ENCODE data around the gene EVL.

Gene EVL

DNA sequence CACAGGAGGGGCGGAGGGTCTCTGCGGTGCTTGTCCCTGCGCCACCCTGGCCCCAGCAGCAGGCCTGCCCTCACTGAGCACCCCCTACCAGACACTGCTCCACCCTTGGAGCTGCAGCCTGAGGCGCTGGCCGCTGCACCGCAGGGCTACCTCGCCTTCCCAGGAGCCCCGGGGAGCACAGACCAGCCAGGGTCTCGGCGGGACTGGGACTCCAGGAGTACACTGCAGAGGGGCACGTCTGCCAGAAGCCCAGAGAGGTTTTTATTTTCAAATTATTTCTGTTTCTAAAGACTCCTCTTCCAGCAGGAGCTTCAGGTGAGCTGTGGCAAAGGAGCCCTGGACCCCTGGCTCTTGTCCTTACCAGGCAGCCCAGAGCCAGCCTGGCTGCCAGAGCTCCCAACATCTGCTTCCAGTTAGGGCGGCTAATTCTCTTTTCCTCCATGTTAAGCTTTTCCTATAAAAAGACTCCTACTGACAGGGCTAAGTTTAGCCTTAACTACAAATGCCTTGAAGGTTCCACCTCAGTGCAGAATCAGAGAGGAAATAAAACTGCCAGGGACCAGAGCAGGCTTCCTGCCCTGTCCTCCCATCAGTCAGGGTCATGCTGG is 67.8 kb downstream of the EVL start:
- DNase-seq, result no peak

DNA sequence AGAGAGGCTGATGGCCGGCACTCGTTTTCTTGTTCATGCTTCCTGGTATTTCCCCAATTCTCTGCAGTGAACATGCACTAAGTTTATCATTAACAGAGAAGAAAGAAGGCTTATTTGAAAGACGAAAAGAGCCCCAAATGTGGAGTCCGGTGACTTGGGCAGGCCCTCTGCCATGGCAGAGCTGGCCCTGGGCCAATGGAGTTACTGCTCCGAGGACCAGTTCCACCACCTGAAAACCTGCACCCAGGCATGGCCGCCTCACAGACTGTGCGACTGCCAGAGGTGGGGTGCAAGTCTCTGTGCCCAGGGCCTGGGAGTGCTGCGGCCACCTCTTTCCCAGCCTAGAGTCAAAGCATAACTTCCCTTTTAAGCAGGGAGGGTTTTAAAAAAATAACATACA is 69.4 kb downstream of the EVL start:
- no peak for DNase-seq

DNA sequence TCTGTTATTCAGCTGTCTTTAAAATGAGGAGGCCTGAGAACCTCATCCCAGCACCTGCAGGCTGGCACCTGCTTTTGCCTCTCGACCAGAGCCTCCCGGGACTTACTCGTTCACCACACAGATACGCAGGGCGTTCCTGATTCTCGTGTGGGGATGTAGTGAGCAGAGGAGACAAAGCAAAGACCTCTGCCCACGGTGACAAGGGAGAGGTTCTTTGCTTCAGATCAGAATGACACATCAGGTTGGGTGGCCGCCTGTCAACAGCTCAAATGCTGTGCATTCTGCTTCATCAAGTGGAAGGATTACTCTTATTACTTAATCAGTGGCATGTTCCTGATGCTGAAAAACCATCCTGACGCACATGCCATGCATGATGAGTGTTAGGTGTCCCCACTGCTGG is 69.9 kb downstream of the EVL start:
- DNase-seq, result no peak

DNA sequence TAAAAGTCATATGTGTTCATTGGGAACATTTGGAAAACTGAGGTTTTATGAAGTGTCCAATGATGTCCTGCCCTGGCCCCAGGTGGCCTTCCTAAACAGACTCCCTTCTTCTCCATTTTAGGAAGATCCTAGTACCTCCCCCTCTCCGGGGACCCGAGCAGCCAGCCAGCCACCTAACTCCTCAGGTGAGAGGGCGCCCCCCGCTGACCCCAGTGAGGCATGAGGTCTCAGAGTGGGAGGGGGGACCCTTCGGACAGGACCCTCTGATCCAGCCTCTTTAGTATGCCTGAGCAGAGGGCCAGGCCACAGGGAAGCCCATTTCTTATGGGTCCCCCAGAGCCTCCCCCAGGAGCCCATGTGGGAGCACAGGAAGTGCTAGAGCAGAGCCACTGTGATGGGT is 70.6 kb downstream of the EVL start:
- DNase-seq, result no peak

- DNase-seq, result no peak
These were observed 72.0 kb downstream of the EVL start for GRCh38 chr14:100137173-100137572.

- DNase-seq, result no peak
These were observed 73.0 kb downstream of the EVL start for GRCh38 chr14:100138082-100138787.

- no peak for DNase-seq
These were observed 73.7 kb downstream of the EVL start for GRCh38 chr14:100138955-100139354.

GRCh38 chr14:100140452-100141078 is 75.3 kb downstream of the EVL start:
- DNase-seq, result no peak

- DNase-seq, result no peak
These were observed 75.9 kb downstream of the EVL start for GRCh38 chr14:100141098-100141497.

DNA sequence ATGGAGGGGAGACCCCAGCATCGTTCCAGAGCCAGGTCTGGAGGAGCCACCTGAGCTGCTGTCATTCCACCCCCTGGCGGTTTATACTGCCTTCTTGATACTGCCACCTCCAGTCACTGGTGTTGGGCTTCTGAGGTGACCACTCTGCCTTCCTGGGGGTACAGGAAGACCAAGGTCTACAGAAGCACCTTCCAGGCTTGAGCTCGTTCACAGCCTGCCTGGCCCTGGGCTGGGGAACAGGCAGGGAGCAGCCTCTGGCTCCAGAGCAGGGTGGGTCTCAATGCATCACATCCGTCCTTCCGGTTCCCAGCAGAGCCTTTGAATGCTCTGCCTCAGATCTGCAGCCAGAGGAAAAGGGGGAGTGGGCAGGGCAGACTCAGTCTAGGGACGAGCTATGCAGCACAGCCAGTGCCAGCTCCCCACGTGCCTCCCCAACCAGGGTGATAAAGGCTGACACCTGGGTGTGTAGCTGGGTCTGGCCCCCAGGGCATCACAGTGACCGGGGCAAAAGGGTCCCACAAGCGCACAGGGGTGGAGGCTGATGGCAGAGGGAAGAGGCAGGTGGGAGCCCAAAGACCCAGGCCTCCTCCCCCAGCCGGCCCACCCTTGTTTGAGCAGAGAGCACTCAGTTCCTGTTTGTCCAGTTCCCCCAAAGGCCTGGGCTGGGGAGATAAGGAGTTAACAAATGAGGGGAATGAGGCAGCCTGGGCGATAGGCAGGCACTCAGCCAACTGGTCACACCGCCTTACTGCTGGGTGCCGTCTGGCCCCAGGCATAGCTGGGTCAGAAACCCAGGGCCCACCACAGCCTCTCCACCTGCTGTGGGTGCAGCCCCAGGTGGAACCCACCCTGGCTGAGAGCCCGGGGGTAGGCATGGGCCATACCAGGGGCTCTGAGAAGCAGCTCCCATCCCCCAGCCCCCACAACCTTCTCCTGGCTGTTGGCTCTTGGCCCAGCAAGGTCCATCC is 77.1 kb downstream of the EVL start:
- DNase-seq, result no peak

- no peak for DNase-seq
These were observed 78.3 kb downstream of the EVL start for GRCh38 chr14:100143523-100143922.

DNA sequence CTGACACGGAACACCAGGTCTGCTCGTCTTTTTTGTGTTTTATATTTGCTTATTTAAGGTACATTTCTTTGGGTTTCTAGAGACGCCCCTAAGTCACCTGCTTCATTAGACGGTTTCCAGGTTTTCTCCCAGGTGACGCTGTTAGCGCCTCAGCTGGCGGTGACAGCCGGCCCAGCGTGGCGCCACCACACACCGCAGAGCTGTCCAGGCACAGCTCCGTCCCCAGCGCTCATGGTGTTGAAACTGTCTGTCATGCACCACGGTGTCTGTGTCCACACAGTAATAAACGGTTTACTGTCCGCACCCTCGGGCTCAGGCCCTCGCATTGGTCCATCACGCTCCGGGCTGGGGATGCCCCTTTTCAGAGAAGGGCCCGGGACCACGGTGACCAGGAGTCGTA is 78.7 kb downstream of the EVL start:
- no peak for DNase-seq

- no peak for DNase-seq
These were observed 79.4 kb downstream of the EVL start for GRCh38 chr14:100144645-100144995.

- DNase-seq, result no peak
These were observed 79.9 kb downstream of the EVL start for GRCh38 chr14:100144996-100145646.

DNA sequence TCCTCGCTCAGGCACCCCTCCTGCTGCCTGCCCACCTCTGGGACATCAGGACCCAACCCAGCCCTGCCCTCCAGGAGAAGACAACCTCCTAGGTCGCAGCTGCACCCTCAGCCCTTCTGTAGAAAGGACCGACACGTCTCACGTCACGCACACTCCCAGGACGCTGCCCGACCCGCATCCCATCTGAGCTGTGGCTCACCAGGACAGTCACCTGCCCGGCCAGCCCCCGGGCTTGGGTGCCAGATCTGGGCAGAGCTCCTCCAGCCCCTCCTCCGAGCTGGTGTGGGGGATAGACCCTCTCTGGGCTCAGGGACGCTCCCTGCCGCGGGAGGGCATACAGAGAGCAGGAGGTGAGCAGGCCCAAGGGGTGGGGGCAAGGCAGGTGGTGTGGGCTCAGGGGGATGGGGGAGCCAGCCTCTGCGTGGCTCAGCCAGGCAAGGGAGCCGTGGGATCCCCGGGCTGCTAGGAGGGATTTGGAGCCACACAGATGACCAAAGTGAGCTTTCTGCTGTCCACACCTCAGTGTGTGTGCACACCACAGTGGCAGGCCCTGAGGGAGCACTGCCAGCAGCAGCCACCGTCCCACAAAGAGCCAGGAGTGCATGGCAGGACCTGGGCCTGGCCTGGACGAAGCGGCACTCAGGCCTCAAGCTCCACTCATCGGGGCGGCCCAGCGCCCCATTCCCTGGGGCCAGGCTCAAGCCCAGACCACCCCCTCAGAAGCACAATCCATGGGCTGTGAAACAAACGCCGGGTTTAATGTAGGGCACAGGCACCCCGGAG is 80.7 kb downstream of the EVL start:
- no peak for DNase-seq

GRCh38 chr14:100146531-100147091 is 81.4 kb downstream of the EVL start:
- DNase-seq, result no peak

DNA sequence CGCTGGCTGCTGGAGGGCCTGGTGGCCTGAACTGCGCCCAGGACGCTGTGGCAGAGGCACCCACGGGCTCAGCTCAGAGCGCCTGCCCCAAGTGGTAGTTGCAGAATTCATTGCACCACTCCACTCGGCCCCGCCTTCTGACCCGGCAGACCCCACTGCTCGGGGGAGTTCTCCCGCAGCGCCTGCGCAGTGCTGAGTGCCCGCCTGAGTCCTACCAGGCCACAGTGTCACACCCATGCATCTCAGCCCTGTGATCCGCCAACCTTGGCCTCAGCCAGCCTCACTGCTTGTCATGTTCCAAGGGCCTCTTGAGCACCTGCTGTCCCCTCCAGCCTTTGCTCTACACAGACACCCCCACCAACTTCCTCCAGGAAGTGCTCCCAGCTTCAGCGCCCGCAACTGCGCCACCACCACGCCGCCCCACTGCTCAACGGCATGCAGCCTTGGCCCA is 82.0 kb downstream of the EVL start:
- peak; percentile 45 for DNase-seq

GRCh38 chr14:100147691-100148464 is 82.7 kb downstream of the EVL start:
- no peak for DNase-seq

GRCh38 chr14:100148837-100149731 is 83.9 kb downstream of the EVL start:
- DNase-seq, result no peak
